Testis (tissue), 2 donors: ENCODE data around the gene CCR8.

Experiments used
- POLR2A ChIP-seq: fragments of 450-650 bp; IDR thresholded peaks from one replicate; pipeline ENCODE4 v1.6.1; 2017; ENCODE audit warnings: antibody characterized with exemption, mild to moderate bottlenecking, moderate library complexity
- TF ChIP-seq, protein P1 (sequence below), 3 experiments: fragments of 450-650 bp in 2 of 3; fragments of 200-600 bp in 1 of 3; sonication (generic) in 1 of 3; IDR thresholded peaks; one replicate each; pipeline ENCODE4 v1.5.1; 2016 to 2019; ENCODE audit warnings: antibody characterized with exemption in 3 of 3, mild to moderate bottlenecking in 2 of 3, moderate library complexity in 1 of 3

GRCh38 chr3:39288300-39288808, 41.2 kb upstream of the CCR8 start:
- TF ChIP-seq, protein P1, sequence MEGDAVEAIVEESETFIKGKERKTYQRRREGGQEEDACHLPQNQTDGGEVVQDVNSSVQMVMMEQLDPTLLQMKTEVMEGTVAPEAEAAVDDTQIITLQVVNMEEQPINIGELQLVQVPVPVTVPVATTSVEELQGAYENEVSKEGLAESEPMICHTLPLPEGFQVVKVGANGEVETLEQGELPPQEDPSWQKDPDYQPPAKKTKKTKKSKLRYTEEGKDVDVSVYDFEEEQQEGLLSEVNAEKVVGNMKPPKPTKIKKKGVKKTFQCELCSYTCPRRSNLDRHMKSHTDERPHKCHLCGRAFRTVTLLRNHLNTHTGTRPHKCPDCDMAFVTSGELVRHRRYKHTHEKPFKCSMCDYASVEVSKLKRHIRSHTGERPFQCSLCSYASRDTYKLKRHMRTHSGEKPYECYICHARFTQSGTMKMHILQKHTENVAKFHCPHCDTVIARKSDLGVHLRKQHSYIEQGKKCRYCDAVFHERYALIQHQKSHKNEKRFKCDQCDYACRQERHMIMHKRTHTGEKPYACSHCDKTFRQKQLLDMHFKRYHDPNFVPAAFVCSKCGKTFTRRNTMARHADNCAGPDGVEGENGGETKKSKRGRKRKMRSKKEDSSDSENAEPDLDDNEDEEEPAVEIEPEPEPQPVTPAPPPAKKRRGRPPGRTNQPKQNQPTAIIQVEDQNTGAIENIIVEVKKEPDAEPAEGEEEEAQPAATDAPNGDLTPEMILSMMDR (IDR thresholded peaks at IDR 0.05), result peak; percentile 51 to 72 (median 62)
- TF ChIP-seq POLR2A, result no peak
